ENCODE measurements around the gene AP4S1.
"Not testable (repeated sequence)": the region's sequence is repeated elsewhere in the genome, so short reads cannot be mapped to it uniquely, and the experiment has no call there.

- not testable (repeated sequence) for TF ChIP-seq CTCF (conservative IDR thresholded peaks at IDR 0.05; ENCODE audit: low read length); EZH2phosphoT487 (IDR thresholded peaks at IDR 0.05; ENCODE audit: borderline replicate concordance)
These were observed 27.6 kb downstream of the AP4S1 start for GRCh38 chr14:31052905-31053586.

Measured in Loucy (cell line).